Uterus (tissue), 4 donors: ENCODE data around the gene SPINT4. TPM values are rescaled to one million over a fixed set of nuclear protein-coding genes. Genes with fewer than 3 reads are reported as not detected.

Source experiments
- DNase-seq, 2 donors: peaks; one replicate each; pipeline ENCODE4 v3.0.0-alpha.2; 2019 to 2020
- H3K27ac ChIP-seq, 2 donors: fragments of 200-600 bp; sonication (generic); 1 replicate in 1 of 2; 2 replicates in 1 of 2; pipeline ENCODE4 v1.5.1; 2016 to 2018
- H3K27me3 ChIP-seq, 2 donors: fragments of 200-600 bp; sonication (generic); one replicate each; pipeline ENCODE4 v1.5.1; 2018 to 2019; ENCODE audit warnings: control low read depth in 1 of 2
- H3K36me3 ChIP-seq, 2 donors: fragments of 200-600 bp; sonication (generic); one replicate each; pipeline ENCODE4 v1.5.1; 2019; ENCODE audit warnings: control low read depth in 1 of 2
- H3K4me1 ChIP-seq, 2 donors: fragments of 200-600 bp; sonication (generic); one replicate each; pipeline ENCODE4 v1.5.1; 2018 to 2019; ENCODE audit warnings: control low read depth in 1 of 2
- H3K4me3 ChIP-seq, 2 donors: fragments of 200-600 bp; sonication (generic); 1 replicate in 1 of 2; 2 replicates in 1 of 2; pipeline ENCODE4 v1.5.1; 2018 to 2019; ENCODE audit warnings: mild to moderate bottlenecking in 1 of 2
- H3K9me3 ChIP-seq, 2 donors: fragments of 200-600 bp; sonication (generic); one replicate each; pipeline ENCODE4 v1.5.1; 2019; ENCODE audit warnings: control low read depth in 1 of 2
- CTCF ChIP-seq, 4 experiments: fragments of 200-600 bp in 2 of 4; fragments of 450-650 bp in 2 of 4; sonication (generic) in 2 of 4; IDR thresholded peaks; one replicate each; pipeline ENCODE4 v1.5.1; 2016 to 2019; ENCODE audit warnings: antibody characterized with exemption in 4 of 4, mild to moderate bottlenecking in 2 of 4, moderate library complexity in 1 of 4
- POLR2A ChIP-seq, 2 donors: fragments of 450-650 bp; IDR thresholded peaks; one replicate each; pipeline ENCODE4 v1.6.1; 2016; ENCODE audit warnings: antibody characterized with exemption in 2 of 2, mild to moderate bottlenecking in 1 of 2, moderate library complexity in 1 of 2
- intact Hi-C: fragments of 100-400 bp; cut with DNase I; formaldehyde crosslinking; loops from one replicate; pipeline ENCODE4 v1.15.1; 2023; ENCODE audit warnings: low total_unique reads
- microRNA-seq: library from miRNA; unstranded; fragments of <30 nt; microRNA quantifications from one replicate; pipeline ENCODE4, GENCODE V29; 2016; ENCODE audit warnings: borderline microRNAs expressed, borderline replicate concordance
- small RNA-seq: library from RNA; depleted of rRNA; stranded (forward); fragments of <200 nt; gene quantifications from one replicate; pipeline ENCODE3, GENCODE V24; 2016
- total RNA-seq, 4 donors: library from RNA; depleted of rRNA in 3 of 4; stranded (reverse); fragments of >200 nt in 3 of 4; gene quantifications; one replicate each; pipeline versions ENCODE4 v1.1.0 to v1.2.4, GENCODE V29; 2014 to 2023
- donor health status: DM: yes; HTN: yes; CAD: no.

Gene SPINT4
- total RNA-seq, 4 donors from 2014 or later = not detected

- H3K4me3 ChIP-seq = no peak overlapping the region
- no peaks in the 10 kb centered on the region for H3K27me3 ChIP-seq
- H3K27ac ChIP-seq = no peak overlapping the region
- H3K4me1 ChIP-seq = peaks cover 6 to 18% of the 10 kb centered on the region in 2 donors
- H3K9me3 ChIP-seq = no peaks in the 10 kb centered on the region
- intact Hi-C loops = no loop called here
- TF ChIP-seq CTCF (IDR thresholded peaks at IDR 0.05) = no peak
- no peak for TF ChIP-seq POLR2A (IDR thresholded peaks at IDR 0.05)
- no peak for DNase-seq
- H3K36me3 ChIP-seq = no peaks in the 10 kb centered on the region
Observed at GRCh38 chr20:45774945-45775344, 52.8 kb downstream of the SPINT4 start.

GRCh38 chr20:45775411-45775810, 53.3 kb downstream of the SPINT4 start:
- Histone ChIP-seq H3K4me1 (peaks cover 10 to 23% of the 10 kb centered on the region in 2 donors), H3K9me3 (no peaks in the 10 kb centered on the region), H3K4me3 (no peak overlapping the region), H3K36me3 (no peaks in the 10 kb centered on the region), H3K27ac (peak overlapping the region in 1 of 2 donors; percentile 21), H3K27me3 (no peaks in the 10 kb centered on the region)
- intact Hi-C loops = no loop called here
- no peak for DNase-seq
- TF ChIP-seq POLR2A (IDR thresholded peaks at IDR 0.05) (no peak), CTCF (IDR thresholded peaks at IDR 0.05) (no peak)

Small RNA genes within 50 kb of the gene (microRNA-seq; reads per million reads assigned to microRNA genes)
- not detected for gene MIR3617

Small RNA genes within 50 kb of the gene (small RNA-seq; reads per million reads assigned to genes)
- gene MIR3617 = not detected
- not detected for gene SPINT5P

Other genes starting within 250 kb of the SPINT4 start
- not detected for gene SPINT3, start 206.7 kb upstream of the SPINT4 start, total RNA-seq
- not detected for gene WFDC6, start 182.9 kb upstream of the SPINT4 start, total RNA-seq
- under 1 TPM in 1 of 4 donors, not detected in 3; 0.97 TPM for gene EPPIN, start 174.9 kb upstream of the SPINT4 start, total RNA-seq
- gene WFDC8, start 143.1 kb upstream of the SPINT4 start, total RNA-seq = not detected
- not detected for gene WFDC10A, start 92.6 kb upstream of the SPINT4 start, total RNA-seq
- not detected for gene WFDC9, start 91.1 kb upstream of the SPINT4 start, total RNA-seq
- not detected for gene WFDC11, start 52.1 kb upstream of the SPINT4 start, total RNA-seq
- gene WFDC13, start 20.3 kb upstream of the SPINT4 start, total RNA-seq = not detected
- gene WFDC10B, start 17.3 kb upstream of the SPINT4 start, total RNA-seq = not detected
- gene WFDC3, start 69.5 kb downstream of the SPINT4 start, total RNA-seq = 1 to 10 TPM in 1 of 4 donors, not detected in 3; 2.0 TPM
- 10 to 100 TPM; 11.2 to 29.8 (median 17.1) TPM for gene DNTTIP1, start 69.6 kb downstream of the SPINT4 start, total RNA-seq
- gene UBE2C, start 90.3 kb downstream of the SPINT4 start, total RNA-seq = 10 to 100 TPM in 1 of 4 donors, not detected in 3; 12.4 TPM
- gene TNNC2, start 105.0 kb downstream of the SPINT4 start, total RNA-seq = 1 to 10 TPM in 1 of 4 donors, under 1 TPM in 1, not detected in 2; 0.59 to 1.3 TPM
- gene SNX21, start 111.5 kb downstream of the SPINT4 start, total RNA-seq = 100 to 1,000 TPM in 1 of 4 donors, 10 to 100 TPM in 3; 56.5 to 145 (median 63.2) TPM
- 10 to 100 TPM; 17.2 to 31.5 (median 23.5) TPM for gene ACOT8, start 135.0 kb downstream of the SPINT4 start, total RNA-seq
- 1 to 10 TPM; 3.1 to 9.2 (median 4.3) TPM for gene ZSWIM3, start 135.3 kb downstream of the SPINT4 start, total RNA-seq
- gene ZSWIM1, start 158.9 kb downstream of the SPINT4 start, total RNA-seq = 10 to 100 TPM in 1 of 4 donors, 1 to 10 TPM in 2, under 1 TPM in 1; 0.77 to 12.2 (median 3.3) TPM
- gene SPATA25, start 165.3 kb downstream of the SPINT4 start, total RNA-seq = 10 to 100 TPM in 1 of 4 donors, 1 to 10 TPM in 3; 2.6 to 16.2 (median 6.0) TPM
- gene NEURL2, start 168.9 kb downstream of the SPINT4 start, total RNA-seq = 10 to 100 TPM in 1 of 4 donors, 1 to 10 TPM in 2, under 1 TPM in 1; 0.29 to 11.5 (median 4.7) TPM
- gene CTSA, start 169.0 kb downstream of the SPINT4 start, total RNA-seq = 10 to 100 TPM; 20.6 to 66.9 (median 32.5) TPM
- 100 to 1,000 TPM in 2 of 4 donors, 10 to 100 TPM in 2; 31.2 to 221 (median 113) TPM for gene PLTP, start 189.8 kb downstream of the SPINT4 start, total RNA-seq
- gene PCIF1, start 212.3 kb downstream of the SPINT4 start, total RNA-seq = 10 to 100 TPM; 11.0 to 71.0 (median 40.0) TPM
- 10 to 100 TPM; 14.9 to 40.0 (median 29.0) TPM for gene ZNF335, start 249.9 kb downstream of the SPINT4 start, total RNA-seq